ENCODE data around the gene RRP9.

DNA sequence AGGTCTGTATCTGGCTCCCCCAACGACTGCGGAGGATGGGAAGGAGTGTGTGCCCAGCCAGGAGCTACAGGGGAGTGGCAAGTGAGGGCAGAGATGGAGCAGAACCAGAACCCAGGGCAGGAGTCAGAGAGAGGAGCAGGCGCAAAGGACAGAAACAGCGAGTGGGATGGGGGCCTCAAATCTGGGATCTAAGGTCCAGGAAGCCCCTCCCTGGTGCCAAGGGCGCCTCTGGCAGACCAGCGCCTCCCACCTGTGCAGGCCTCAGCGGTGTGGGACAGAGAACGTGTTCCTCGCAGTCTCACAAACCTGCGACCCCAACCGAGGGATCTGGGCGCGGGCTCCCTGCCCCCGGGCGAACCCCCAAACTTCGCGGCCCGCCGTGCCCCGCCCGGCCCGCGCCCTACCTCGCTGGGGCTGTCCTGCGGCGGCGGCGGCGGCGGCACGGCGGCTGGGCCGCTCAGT lies 25.2 kb upstream of the RRP9 start:
- TF ChIP-seq CTCF (IDR thresholded peaks at IDR 0.05) (no peak), POLR2A (IDR thresholded peaks at IDR 0.05) (peak in 1 of 2 donors; percentile 81)
